NB4 (cell line): ENCODE data around the gene ISYNA1.

ENCODE experiments used
- DNase-seq: peaks from one replicate; pipeline ENCODE4 v3.0.0; 2010; ENCODE audit warnings: low read depth
- H3K4me3 ChIP-seq: one replicate; pipeline ENCODE4 v1.5.1; 2011; ENCODE audit warnings: mild to moderate bottlenecking, low read depth, low read length, moderate library complexity
- CTCF ChIP-seq: IDR thresholded peaks from one replicate; pipeline ENCODE4 v1.5.1; 2012; ENCODE audit warnings: low read depth, low read length
- MAX ChIP-seq: IDR thresholded peaks from 2 replicates; pipeline ENCODE4 v1.6.1; 2011; ENCODE audit warnings: low read depth, low read length
- MYC ChIP-seq: IDR thresholded peaks from 2 replicates; pipeline ENCODE4 v1.6.1; 2011; ENCODE audit warnings: low read depth, low read length
- POLR2A ChIP-seq: IDR thresholded peaks from 2 replicates; pipeline ENCODE4 v1.6.1; 2011; ENCODE audit warnings: mild to moderate bottlenecking; ENCODE audit not compliant: insufficient read length; ENCODE audit errors: extremely low read depth

The ISYNA1 gene

GRCh38 chr19:18397242-18398202, 40.4 kb downstream of the ISYNA1 start, which contains the start of gene LRRC25:
Gene LRRC25, minus strand, starts transcription at chr19:18397622. Its CDS starts 659 bp downstream, at chr19:18396963.
- peak; percentile 89 for DNase-seq
- H3K4me3 ChIP-seq: no peak within 1 kb of the TSS
- TF ChIP-seq MYC (no peak), MAX (no peak), CTCF (no peak), POLR2A (no peak)

- TF ChIP-seq POLR2A (no peak), MYC (no peak), CTCF (no peak), MAX (no peak)
- no peak for DNase-seq
- no peak overlapping the region for H3K4me3 ChIP-seq
These were observed 41.3 kb downstream of the ISYNA1 start for GRCh38 chr19:18396471-18397241.

GRCh38 chr19:18393836-18394235, 44.1 kb downstream of the ISYNA1 start:
- no peak overlapping the region for H3K4me3 ChIP-seq
- TF ChIP-seq POLR2A (no peak), MYC (no peak), MAX (no peak), CTCF (no peak)
- no peak for DNase-seq

GRCh38 chr19:18392926-18393325, 45.0 kb downstream of the ISYNA1 start:
- DNase-seq: no peak
- no peak overlapping the region for H3K4me3 ChIP-seq
- TF ChIP-seq MAX (no peak), MYC (no peak), CTCF (no peak), POLR2A (no peak)

GRCh38 chr19:18392417-18392816, 45.5 kb downstream of the ISYNA1 start:
- TF ChIP-seq CTCF: no peak
- no peak for TF ChIP-seq MAX
- no peak for TF ChIP-seq POLR2A
- no peak for TF ChIP-seq MYC
- DNase-seq: peak; percentile 82

More at GRCh38 chr19:18392417-18392816, 45.5 kb downstream of the ISYNA1 start:
- no peak overlapping the region for H3K4me3 ChIP-seq
